Stimulated activated CD4-positive, alpha-beta T cell treated with anti-CD3 and anti-CD28 coated beads, TNF-alpha, amount 100 ng/mL, for 4 hours (primary cell): ENCODE measurements around the gene RBAK.
"Not testable (repeated sequence)": the region's sequence is repeated elsewhere in the genome, so short reads cannot be mapped to it uniquely, and the experiment has no call there.

ENCODE experiments used
- DNase-seq, 3 experiments: peaks; one replicate each; pipeline ENCODE4 v3.0.0-alpha.2; 2020; ENCODE audit warnings: low read depth in 3 of 3

Gene RBAK

GRCh38 chr7:5045558-5046396 lies at the start of gene RBAK:
Gene RBAK (plus strand): TSS chr7:5045860. CDS start chr7:5048077, 2,217 bp downstream.
- DNase-seq = peak; percentile 77 to 83 (median 78)

DNA sequence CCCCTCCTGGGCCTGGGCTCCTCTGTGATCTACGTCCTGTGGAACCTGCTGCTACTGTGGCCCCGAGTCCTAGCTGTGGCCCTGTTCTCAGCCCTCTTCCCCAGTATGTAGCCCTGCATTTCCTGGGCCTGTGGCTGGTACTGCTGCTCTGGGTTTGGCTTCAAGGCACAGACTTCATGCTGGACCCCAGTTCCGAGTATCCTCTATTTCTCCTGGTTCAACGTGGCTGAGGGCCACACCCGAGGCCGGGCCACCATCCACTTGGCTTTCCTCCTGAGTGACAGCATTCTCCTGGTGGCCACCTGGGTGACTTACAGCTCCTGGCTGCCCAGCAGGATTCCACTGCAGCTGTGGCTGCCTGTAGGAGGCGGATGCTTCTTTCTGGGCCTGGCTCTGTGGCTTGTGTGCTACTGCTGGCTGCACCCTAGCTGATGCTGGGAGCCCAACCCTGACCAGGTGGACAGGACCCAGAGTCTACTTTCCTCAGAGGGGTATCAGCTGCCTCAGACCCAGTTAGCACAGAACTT lies 48.9 kb upstream of the RBAK start:
- no peak for DNase-seq

DNA sequence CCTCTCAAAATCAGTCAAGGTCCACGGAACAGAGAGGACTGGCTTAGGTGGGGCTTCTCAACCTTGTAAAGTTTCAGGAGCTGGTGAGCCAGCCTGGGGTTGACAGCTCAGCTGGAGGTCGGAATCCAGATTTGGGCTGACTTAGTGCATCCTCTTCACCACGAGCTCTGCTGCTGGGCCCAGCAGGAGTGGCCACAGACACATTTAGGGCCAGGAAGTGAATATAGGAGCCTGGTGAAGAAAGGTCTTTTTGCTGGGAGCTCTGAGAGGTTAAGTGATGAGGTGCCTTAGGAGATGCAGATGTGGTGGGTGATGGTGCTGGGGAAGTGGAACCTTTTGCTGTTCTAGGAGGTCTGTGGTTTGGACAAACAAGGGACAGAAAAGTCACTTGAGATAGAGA lies 47.4 kb upstream of the RBAK start:
- DNase-seq = no peak

DNA sequence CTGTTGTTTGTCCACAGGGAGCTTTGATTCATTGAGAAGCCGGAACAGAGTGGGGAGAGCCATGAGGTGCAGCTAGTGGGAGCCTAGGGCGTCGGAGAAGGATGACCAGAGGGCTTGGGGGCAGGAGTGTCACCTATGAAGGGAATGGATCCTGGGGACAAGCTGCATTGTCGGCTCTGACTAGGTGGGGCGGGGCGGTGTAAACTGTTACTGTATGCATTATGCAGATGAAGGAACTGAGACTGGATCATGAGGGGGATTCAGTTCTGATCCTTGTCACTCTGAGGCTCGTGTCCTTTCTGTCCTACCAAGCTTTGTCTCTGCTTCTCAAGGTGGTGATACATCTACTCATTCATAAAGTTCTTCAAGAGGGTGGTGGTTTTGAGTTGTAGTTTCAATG lies 46.8 kb upstream of the RBAK start:
- DNase-seq = no peak

DNA sequence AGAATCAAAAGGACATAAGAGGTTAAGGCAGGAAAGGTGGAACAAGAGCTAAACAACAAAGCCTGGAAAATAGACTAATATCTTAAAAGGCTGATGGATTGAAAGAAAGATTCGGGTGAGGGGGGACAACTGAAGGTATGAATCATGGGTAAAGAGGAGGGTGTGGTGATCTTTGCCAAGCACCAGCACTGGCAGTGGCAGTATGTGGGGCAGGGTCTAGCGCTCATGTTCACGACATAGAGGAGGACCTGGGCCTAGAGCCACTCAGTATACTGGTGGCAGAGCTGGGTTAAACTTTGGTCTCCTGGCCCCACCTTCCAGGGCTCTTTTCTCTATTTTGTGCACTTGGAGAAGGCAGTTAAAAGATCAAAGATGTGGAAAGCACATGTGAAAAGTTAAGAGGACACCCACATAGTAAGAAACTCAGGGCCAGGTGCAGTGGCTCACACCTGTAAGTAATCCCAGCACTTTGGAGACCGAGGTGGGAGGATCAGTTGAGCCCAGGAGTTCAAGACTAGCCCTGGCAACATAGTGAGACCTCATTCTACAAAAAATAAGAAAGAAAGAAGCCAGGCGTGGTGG lies 46.2 kb upstream of the RBAK start:
- no peak for DNase-seq

GRCh38 chr7:5001003-5001402 lies 44.7 kb upstream of the RBAK start:
- no peak for DNase-seq

- DNase-seq = no peak
Observed at GRCh38 chr7:5001911-5002310, 43.7 kb upstream of the RBAK start.

- DNase-seq = no peak
Observed at GRCh38 chr7:5005066-5005465, 40.6 kb upstream of the RBAK start.

GRCh38 chr7:5012985-5013384 lies 32.7 kb upstream of the RBAK start:
- DNase-seq = no peak

DNA sequence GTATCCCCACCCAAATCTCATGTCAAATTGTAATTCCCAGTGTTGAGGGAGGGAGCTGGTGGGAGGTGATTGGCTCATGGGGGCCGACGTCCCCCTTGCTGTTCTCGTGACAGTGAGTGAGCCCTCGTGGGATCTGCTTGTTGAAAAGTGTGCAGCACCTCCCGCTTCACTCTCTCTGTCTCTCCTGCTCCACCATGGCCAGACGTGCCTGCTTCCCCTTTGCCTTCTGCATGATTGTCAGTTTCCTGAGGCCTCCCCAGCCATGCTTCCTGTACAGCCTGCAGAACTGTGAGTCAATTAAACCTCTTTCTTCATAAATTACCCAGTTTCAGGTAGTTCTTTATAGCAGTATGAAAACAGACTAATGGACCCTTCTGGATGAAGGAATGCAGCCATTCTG lies 29.7 kb upstream of the RBAK start:
- DNase-seq = not testable (repeated sequence)

DNA sequence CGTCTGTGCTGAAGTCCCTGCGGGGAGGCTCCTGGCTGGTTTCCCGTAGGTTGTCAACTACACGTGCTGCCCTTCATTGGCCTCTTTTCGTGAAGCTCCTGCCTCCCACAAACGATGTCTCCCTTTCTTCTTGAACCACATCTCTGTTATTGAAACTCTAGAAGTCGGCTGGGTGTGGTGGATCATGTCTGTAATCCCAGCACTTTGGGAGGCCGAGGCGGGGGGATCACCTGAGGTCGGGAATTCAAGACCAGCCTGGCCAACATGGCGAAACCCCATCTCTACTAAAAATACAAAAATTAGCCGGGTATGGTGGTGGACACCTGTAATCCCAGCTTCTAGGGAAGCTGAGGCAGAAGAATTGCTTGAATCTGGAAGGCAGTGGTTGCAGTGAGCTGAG lies 28.0 kb upstream of the RBAK start:
- not testable (repeated sequence) for DNase-seq

DNA sequence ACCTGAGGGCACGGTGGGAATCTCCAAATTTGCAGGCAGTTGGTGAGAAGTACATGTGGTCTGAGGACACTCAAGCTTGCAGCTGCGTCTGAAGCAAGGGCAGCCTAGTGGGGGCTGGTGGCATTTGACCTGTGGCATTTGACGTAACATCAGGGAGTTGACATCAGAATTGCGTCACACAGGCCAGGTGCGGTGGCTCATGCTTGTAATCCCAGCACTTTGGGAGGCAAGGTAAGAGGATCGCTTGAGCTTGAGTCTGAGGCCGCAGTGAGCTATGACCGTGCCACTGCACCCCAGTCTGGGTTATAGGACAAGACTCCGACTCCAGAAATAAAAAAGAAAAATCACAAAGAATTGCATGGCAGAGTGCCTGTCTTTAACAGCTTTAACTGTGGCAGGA lies 25.6 kb upstream of the RBAK start:
- no peak for DNase-seq

DNA sequence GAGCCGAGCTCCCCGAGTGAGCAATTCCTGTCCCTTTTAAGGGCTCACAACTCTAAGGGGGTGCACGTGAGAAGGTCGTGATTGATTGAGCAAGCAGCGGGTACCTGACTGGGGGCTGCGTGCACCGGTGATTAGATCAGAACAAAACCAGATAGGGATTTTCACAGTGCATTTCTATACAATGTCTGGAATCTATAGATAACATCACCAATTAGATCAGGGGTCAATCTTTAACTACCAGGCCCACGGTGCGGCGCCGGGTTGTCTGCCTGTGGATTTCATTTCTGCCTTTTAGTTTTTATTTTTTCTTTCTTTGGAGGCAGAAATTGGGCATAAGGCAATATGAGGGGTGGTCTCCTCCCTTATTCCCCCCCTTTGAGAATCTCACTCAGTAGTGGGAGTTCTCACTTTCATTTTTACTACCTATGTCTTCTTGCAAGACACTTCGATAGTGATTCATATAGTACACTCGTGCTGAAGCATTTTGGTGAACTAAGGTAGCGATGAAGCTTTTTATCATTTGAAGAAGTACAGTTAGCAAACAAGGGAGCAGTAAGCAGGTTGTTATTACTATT lies 24.6 kb upstream of the RBAK start:
- DNase-seq = not testable (repeated sequence)

GRCh38 chr7:5023626-5024025 lies 22.0 kb upstream of the RBAK start:
- not testable (repeated sequence) for DNase-seq

- DNase-seq = not testable (repeated sequence)
Observed at GRCh38 chr7:5027796-5028410, 17.8 kb upstream of the RBAK start.

DNA sequence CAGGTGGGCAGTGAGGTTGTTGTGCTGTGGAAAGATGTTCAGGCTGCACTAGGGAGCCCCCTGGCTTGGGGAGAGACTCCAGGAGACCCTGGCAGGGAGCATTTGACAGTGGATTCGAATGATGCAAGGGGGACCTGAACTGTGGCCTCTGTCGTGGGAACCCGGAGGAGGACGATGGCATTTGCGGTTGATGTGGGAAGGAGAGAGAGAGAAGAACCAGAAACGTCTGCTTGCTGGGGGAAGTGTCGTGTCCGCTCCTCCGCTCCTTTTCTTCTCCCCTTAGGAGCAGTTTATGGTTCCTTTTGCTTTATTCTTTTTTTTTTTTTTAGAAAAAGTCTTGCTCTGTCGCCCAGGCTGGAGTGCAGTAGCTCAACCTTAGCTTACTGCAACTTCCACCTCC lies 12.5 kb upstream of the RBAK start:
- DNase-seq = not testable (repeated sequence)

GRCh38 chr7:5035276-5035675 lies 10.4 kb upstream of the RBAK start:
- no peak for DNase-seq

- no peak for DNase-seq
Observed at GRCh38 chr7:5036446-5036845, 9.2 kb upstream of the RBAK start.

- DNase-seq = no peak
Observed at GRCh38 chr7:5041047-5041446, 4.6 kb upstream of the RBAK start.

GRCh38 chr7:5043661-5044060 lies 2.0 kb upstream of the RBAK start:
- DNase-seq = no peak

DNA sequence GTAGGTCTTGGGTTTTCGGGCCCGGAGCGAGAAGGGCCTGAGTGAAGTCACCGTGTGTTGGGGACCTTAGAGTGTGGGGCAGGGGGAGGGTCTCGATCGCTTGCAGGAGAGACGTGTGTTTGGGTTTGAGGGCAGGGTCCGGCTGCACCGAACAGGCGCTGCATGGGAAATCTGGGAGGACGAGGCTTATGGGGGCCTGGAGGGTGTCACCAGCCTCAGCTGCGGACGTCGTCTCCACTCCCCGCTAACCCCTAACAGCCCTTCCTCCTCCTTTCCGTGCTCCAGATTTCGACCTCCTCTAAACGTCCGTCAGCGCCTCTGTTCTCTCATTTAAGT lies 705 bp downstream of the RBAK start:
- not testable (repeated sequence) for DNase-seq

DNA sequence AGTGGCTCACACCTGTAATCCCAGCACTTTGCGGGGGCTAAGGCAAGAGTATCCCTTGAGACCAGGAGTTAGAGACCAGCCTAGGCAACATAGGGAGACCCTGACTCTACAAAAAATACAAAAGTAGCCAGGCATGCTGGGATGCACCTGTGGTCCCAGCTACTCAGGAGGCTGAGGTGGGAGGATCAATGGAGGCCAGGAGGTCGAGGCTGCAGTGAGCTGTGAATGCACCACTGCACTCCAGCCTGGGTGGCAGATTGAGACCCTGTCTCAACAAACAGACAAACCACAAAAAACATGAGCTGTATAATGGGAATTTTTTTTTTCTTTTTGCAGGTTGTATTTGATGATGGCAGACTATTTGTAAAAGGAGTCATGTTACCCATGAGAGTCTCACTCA lies 1.5 kb downstream of the RBAK start:
- DNase-seq = not testable (repeated sequence)

DNA sequence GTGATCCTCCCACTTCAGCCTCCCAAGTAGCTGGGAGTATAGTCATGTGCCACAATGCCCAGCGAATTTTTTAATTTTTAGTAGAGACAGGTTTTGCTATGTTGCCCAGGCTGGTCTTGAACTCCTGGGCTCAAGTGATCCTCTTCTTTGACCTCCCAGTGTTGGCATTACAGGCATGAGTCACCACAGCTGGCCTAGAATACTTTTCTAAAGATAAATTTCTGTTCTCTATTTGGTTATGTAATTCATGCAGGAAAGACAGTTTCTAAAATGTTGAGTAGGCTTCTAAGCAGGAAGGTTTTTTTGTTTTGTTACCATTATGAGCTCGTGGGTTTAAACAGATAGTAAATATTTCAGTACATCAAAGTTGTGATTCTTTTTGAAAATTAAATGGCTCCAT lies 5.0 kb downstream of the RBAK start:
- no peak for DNase-seq
